Jurkat, Clone E6-1 (cell line): ENCODE results near the gene SPATS2L.
"Not testable (repeated sequence)": the region's sequence is repeated elsewhere in the genome, so short reads cannot be mapped to it uniquely, and the experiment has no call there.

Experiments used
- DNase-seq: peaks from one replicate; pipeline ENCODE4 v3.0.0-alpha.2; 2011; ENCODE audit warnings: low read depth, low spot score
- H3K4me3 ChIP-seq: 2 replicates; pipeline ENCODE4 v1.5.1; 2011; ENCODE audit warnings: mild to moderate bottlenecking, low read length, control low read depth, moderate library complexity

The SPATS2L gene

GRCh38 chr2:200341376-200341775, 34.9 kb downstream of the SPATS2L start:
- DNase-seq = no peak
- no peak overlapping the region for H3K4me3 ChIP-seq

GRCh38 chr2:200342235-200342634, 35.7 kb downstream of the SPATS2L start:
- H3K4me3 ChIP-seq = no peak overlapping the region
- no peak for DNase-seq

- no peak overlapping the region for H3K4me3 ChIP-seq
These were observed 36.2 kb downstream of the SPATS2L start for GRCh38 chr2:200342654-200343053.

GRCh38 chr2:200344202-200344601, 37.7 kb downstream of the SPATS2L start:
- not testable (repeated sequence) for DNase-seq, H3K4me3 ChIP-seq

More at GRCh38 chr2:200342654-200343053, 36.2 kb downstream of the SPATS2L start:
- no peak for DNase-seq

GRCh38 chr2:200345975-200346374, 39.5 kb downstream of the SPATS2L start:
- no peak overlapping the region for H3K4me3 ChIP-seq
- DNase-seq = no peak

GRCh38 chr2:200347301-200347700, 40.8 kb downstream of the SPATS2L start:
- H3K4me3 ChIP-seq = no peak overlapping the region
- no peak for DNase-seq

GRCh38 chr2:200348897-200349563, 42.5 kb downstream of the SPATS2L start:
- no peak for DNase-seq
- no peak overlapping the region for H3K4me3 ChIP-seq

- DNase-seq = no peak
These were observed 43.4 kb downstream of the SPATS2L start for GRCh38 chr2:200349868-200350267.

GRCh38 chr2:200350850-200351285, 44.4 kb downstream of the SPATS2L start:
- DNase-seq = no peak
- H3K4me3 ChIP-seq = no peak overlapping the region

More at GRCh38 chr2:200349868-200350267, 43.4 kb downstream of the SPATS2L start:
- no peak overlapping the region for H3K4me3 ChIP-seq

- H3K4me3 ChIP-seq = no peak overlapping the region
- no peak for DNase-seq
These were observed 45.3 kb downstream of the SPATS2L start for GRCh38 chr2:200351815-200352214.

GRCh38 chr2:200352636-200353035, 46.1 kb downstream of the SPATS2L start:
- H3K4me3 ChIP-seq = no peak overlapping the region
- no peak for DNase-seq

GRCh38 chr2:200353120-200353519, 46.6 kb downstream of the SPATS2L start:
- H3K4me3 ChIP-seq = no peak overlapping the region
- DNase-seq = no peak

GRCh38 chr2:200353874-200354273, 47.4 kb downstream of the SPATS2L start:
- DNase-seq = no peak
- H3K4me3 ChIP-seq = no peak overlapping the region

- H3K4me3 ChIP-seq = no peak overlapping the region
- no peak for DNase-seq
These were observed 48.6 kb downstream of the SPATS2L start for GRCh38 chr2:200354833-200355751.

GRCh38 chr2:200356321-200356720, 49.8 kb downstream of the SPATS2L start:
- no peak overlapping the region for H3K4me3 ChIP-seq
- no peak for DNase-seq

- no peak overlapping the region for H3K4me3 ChIP-seq
These were observed 50.4 kb downstream of the SPATS2L start for GRCh38 chr2:200356857-200357384.

GRCh38 chr2:200357845-200358244, 51.4 kb downstream of the SPATS2L start:
- DNase-seq = no peak
- no peak overlapping the region for H3K4me3 ChIP-seq

More at GRCh38 chr2:200356857-200357384, 50.4 kb downstream of the SPATS2L start:
- no peak for DNase-seq

- no peak for DNase-seq
- H3K4me3 ChIP-seq = no peak overlapping the region
These were observed 53.1 kb downstream of the SPATS2L start for GRCh38 chr2:200359552-200359951.

GRCh38 chr2:200360364-200360763, 53.9 kb downstream of the SPATS2L start:
- no peak for DNase-seq

More at GRCh38 chr2:200360364-200360763, 53.9 kb downstream of the SPATS2L start:
- H3K4me3 ChIP-seq = no peak overlapping the region
